H1 (cell line): ENCODE measurements around the gene ANO2. TPM values are rescaled to one million over a fixed set of nuclear protein-coding genes. Genes with fewer than 3 reads are reported as not detected.

Source experiments
- CTCF ChIA-PET: fragments of 300-600 bp; sonication (Branson Sonifier 250); formaldehyde crosslinking; loops from one replicate; lab custom pipeline; 2021; ENCODE audit not compliant: partially characterized antibody; lab: Charles Lee
- POLR2A ChIA-PET: fragments of 300-600 bp; sonication (Branson Sonifier 250); formaldehyde crosslinking; loops from one replicate; lab custom pipeline; 2021; ENCODE audit warnings: inconsistent platforms; ENCODE audit not compliant: partially characterized antibody; lab: Charles Lee
- DNase-seq, 2 experiments: peaks; one replicate each; pipeline versions ENCODE4 v3.0.0 to v3.0.0-alpha.2; 2010 to 2022; ENCODE audit warnings: low spot score in 2 of 2, low read depth in 1 of 2, mixed read lengths in 1 of 2
- FAIRE-seq: peaks from 2 replicates; lab custom pipeline; 2011; peaks lifted over from hg19 to GRCh38; lab: Jason Lieb, UNC
- H2AFZ ChIP-seq: 2 replicates; pipeline ENCODE4 v1.8.1; 2012; ENCODE audit warnings: low read length, inconsistent platforms
- H2AK5ac ChIP-seq: 2 replicates; pipeline ENCODE4 v1.6.1; 2013; ENCODE audit warnings: low read depth, low read length
- H2BK120ac ChIP-seq: replicated peaks from 2 replicates; pipeline ENCODE3; 2013; ENCODE audit warnings: low read depth, low read length, inconsistent platforms
- H2BK12ac ChIP-seq: 2 replicates; pipeline ENCODE4 v1.6.1; 2013; ENCODE audit warnings: low read depth, low read length
- H2BK15ac ChIP-seq: 2 replicates; pipeline ENCODE4 v1.6.1; 2013; ENCODE audit warnings: low read length
- H2BK20ac ChIP-seq: 2 replicates; pipeline ENCODE4 v1.6.1; 2013; ENCODE audit warnings: low read length
- H2BK5ac ChIP-seq: 2 replicates; pipeline ENCODE4 v1.6.1; 2013; ENCODE audit warnings: low read depth, low read length
- H3K14ac ChIP-seq: 2 replicates; pipeline ENCODE4 v1.6.1; 2013; ENCODE audit warnings: inconsistent platforms; ENCODE audit not compliant: insufficient read length
- H3K18ac ChIP-seq: 2 replicates; pipeline ENCODE4 v1.6.1; 2013; ENCODE audit warnings: low read length; ENCODE audit errors: extremely low read depth
- H3K23ac ChIP-seq: 2 replicates; pipeline ENCODE4 v1.6.1; 2013; ENCODE audit warnings: inconsistent platforms; ENCODE audit not compliant: insufficient read length
- H3K23me2 ChIP-seq: 2 replicates; pipeline ENCODE4 v1.6.1; 2013; ENCODE audit warnings: low read depth, low read length
- H3K27ac ChIP-seq: 2 replicates; pipeline ENCODE4 v1.6.1; 2011; ENCODE audit warnings: low read depth, low read length, inconsistent platforms
- H3K27me3 ChIP-seq, 4 experiments: replicated peaks in 1 of 4; 1 replicate in 1 of 4; 2 replicates in 3 of 4; pipeline versions ENCODE4 v1.6.1 to v1.8.1; 2011 to 2013; ENCODE audit warnings: low read length in 3 of 4, mild to moderate bottlenecking in 3 of 4, inconsistent platforms in 2 of 4, mixed read lengths in 2 of 4, moderate library complexity in 1 of 4; ENCODE audit not compliant: control insufficient read depth in 3 of 4, insufficient read depth in 3 of 4; ENCODE audit errors: extremely low read depth in 1 of 4
- H3K36me3 ChIP-seq, 4 experiments: 2 replicates each; pipeline versions ENCODE4 v1.6.1 to v1.8.1; 2011 to 2013; ENCODE audit warnings: mild to moderate bottlenecking in 4 of 4, low read length in 3 of 4, moderate library complexity in 2 of 4, control low read depth in 1 of 4, inconsistent platforms in 1 of 4; ENCODE audit not compliant: insufficient read depth in 4 of 4, control insufficient read depth in 2 of 4
- H3K4ac ChIP-seq: replicated peaks from 2 replicates; pipeline ENCODE3; 2013; ENCODE audit warnings: low read length, low read depth, mixed read lengths, inconsistent platforms; ENCODE audit not compliant: insufficient read length
- H3K4me1 ChIP-seq, 4 experiments: replicated peaks in 1 of 4; 1 replicate in 1 of 4; 2 replicates in 3 of 4; pipeline versions ENCODE4 v1.6.1 to v1.8.1; 2011 to 2013; ENCODE audit warnings: low read length in 3 of 4, inconsistent platforms in 2 of 4, mixed read lengths in 1 of 4; ENCODE audit not compliant: insufficient read depth in 4 of 4, control insufficient read depth in 3 of 4
- H3K4me2 ChIP-seq, 2 experiments: 2 replicates each; pipeline versions ENCODE4 v1.6.1 to v1.8.1; 2011 to 2013; ENCODE audit warnings: low read depth in 2 of 2, low read length in 2 of 2, control low read depth in 1 of 2, inconsistent platforms in 1 of 2, mild to moderate bottlenecking in 1 of 2; ENCODE audit not compliant: insufficient read depth in 1 of 2
- H3K4me3 ChIP-seq, 4 experiments: fragments of 200-600, 300-600 bp in 1 of 4; sonication (generic), shearing (Covaris generic), sonication (Bioruptor Twin) in 1 of 4; 2 replicates each; pipeline versions ENCODE4 v1.5.1 to v1.8.1; 2011 to 2016; ENCODE audit warnings: low read length in 4 of 4, low read depth in 3 of 4, control low read depth in 2 of 4, inconsistent platforms in 2 of 4, mild to moderate bottlenecking in 2 of 4, mixed read lengths in 1 of 4, moderate library complexity in 1 of 4; ENCODE audit not compliant: insufficient read depth in 2 of 4; ENCODE audit errors: extremely low read depth in 1 of 4
- H3K56ac ChIP-seq: replicated peaks from 2 replicates; pipeline ENCODE3; 2013; ENCODE audit warnings: low read depth, mild to moderate bottlenecking, mixed read lengths, low read length, inconsistent platforms; ENCODE audit not compliant: insufficient read length
- H3K79me1 ChIP-seq: 2 replicates; pipeline ENCODE4 v1.6.1; 2013; ENCODE audit warnings: low read depth, low read length, control low read depth
- H3K79me2 ChIP-seq, 2 experiments: 2 replicates each; pipeline versions ENCODE4 v1.6.1 to v1.8.1; 2012 to 2013; ENCODE audit warnings: low read length in 2 of 2, mild to moderate bottlenecking in 2 of 2, inconsistent platforms in 1 of 2; ENCODE audit not compliant: insufficient read depth in 2 of 2, control insufficient read depth in 1 of 2
- H3K9ac ChIP-seq, 4 experiments: replicated peaks in 1 of 4; 1 replicate in 1 of 4; 2 replicates in 3 of 4; pipeline versions ENCODE4 v1.6.1 to v1.8.1; 2011 to 2013; ENCODE audit warnings: low read depth in 3 of 4, low read length in 3 of 4, control low read depth in 2 of 4, mild to moderate bottlenecking in 2 of 4, moderate library complexity in 2 of 4, inconsistent platforms in 1 of 4; ENCODE audit errors: extremely low read depth in 1 of 4
- H3K9me3 ChIP-seq, 2 experiments: 2 replicates each; pipeline versions ENCODE4 v1.6.1 to v1.8.1; 2012 to 2013; ENCODE audit warnings: mild to moderate bottlenecking in 2 of 2, moderate library complexity in 2 of 2, control low read depth in 1 of 2, inconsistent platforms in 1 of 2, low read depth in 1 of 2, low read length in 1 of 2, mixed read lengths in 1 of 2; ENCODE audit not compliant: insufficient read depth in 2 of 2
- H4K20me1 ChIP-seq, 2 experiments: replicated peaks in 1 of 2; 2 replicates each; pipeline versions ENCODE3 to v1.8.1; 2011 to 2013; ENCODE audit warnings: inconsistent platforms in 2 of 2, low read length in 2 of 2, mild to moderate bottlenecking in 1 of 2; ENCODE audit not compliant: insufficient read depth in 2 of 2, control insufficient read depth in 1 of 2
- H4K5ac ChIP-seq: 2 replicates; pipeline ENCODE4 v1.6.1; 2013; ENCODE audit warnings: low read length, low read depth, mixed read lengths, inconsistent platforms; ENCODE audit not compliant: insufficient read length
- H4K8ac ChIP-seq: 2 replicates; pipeline ENCODE4 v1.8.0; 2013; ENCODE audit warnings: mild to moderate bottlenecking, moderate library complexity, low read length, inconsistent platforms; ENCODE audit not compliant: insufficient read depth; ENCODE audit errors: extremely low read depth
- H4K91ac ChIP-seq: replicated peaks from 2 replicates; pipeline ENCODE3; 2013; ENCODE audit warnings: low read length, mixed read lengths, inconsistent platforms; ENCODE audit not compliant: insufficient read length
- BCL11A ChIP-seq, 2 experiments: IDR thresholded peaks; one replicate each; pipeline ENCODE4 v1.6.1; 2011; ENCODE audit warnings: low read depth in 2 of 2, low read length in 2 of 2, mild to moderate bottlenecking in 2 of 2
- BRCA1 ChIP-seq: IDR thresholded peaks from 2 replicates; pipeline ENCODE4 v1.6.1; 2012; ENCODE audit warnings: low read depth, low read length, improper control_type of control experiment
- CHD1 ChIP-seq: IDR thresholded peaks from 2 replicates; pipeline ENCODE4 v1.6.1; 2012; ENCODE audit warnings: low read depth, low read length, improper control_type of control experiment
- CTBP2 ChIP-seq: IDR thresholded peaks from 2 replicates; pipeline ENCODE4 v1.7.0; 2011; ENCODE audit warnings: borderline replicate concordance, mild to moderate bottlenecking, moderate library complexity, mixed read lengths, low read length; ENCODE audit not compliant: insufficient read depth, insufficient read length
- EZH2 ChIP-seq: fragments of 200-600 bp; sonication (generic); IDR thresholded peaks from 2 replicates; pipeline ENCODE4 v1.7.1; 2012; ENCODE audit warnings: low read depth, mild to moderate bottlenecking, moderate library complexity, low read length, inconsistent platforms; ENCODE audit not compliant: severe bottlenecking
- FOSL1 ChIP-seq: IDR thresholded peaks from 2 replicates; pipeline ENCODE4 v1.6.1; 2011; ENCODE audit warnings: mild to moderate bottlenecking, low read depth, low read length, moderate library complexity; ENCODE audit not compliant: insufficient read depth
- HDAC6 ChIP-seq: IDR thresholded peaks from one replicate; pipeline ENCODE4 v1.7.1; 2012; ENCODE audit warnings: low read depth, mild to moderate bottlenecking, inconsistent platforms, low read length, moderate library complexity
- KDM5A ChIP-seq: fragments of 200-600 bp; IDR thresholded peaks from 2 replicates; pipeline ENCODE4 v1.7.1; 2012; ENCODE audit warnings: mild to moderate bottlenecking, low read length, inconsistent platforms, mixed read lengths
- SIX5 ChIP-seq: IDR thresholded peaks from 2 replicates; pipeline ENCODE4 v1.6.1; 2011; ENCODE audit warnings: mild to moderate bottlenecking, low read depth, low read length
- SP2 ChIP-seq: IDR thresholded peaks from 2 replicates; pipeline ENCODE4 v1.6.1; 2012; ENCODE audit warnings: mild to moderate bottlenecking, low read length, inconsistent platforms
- SRF ChIP-seq: IDR thresholded peaks from 2 replicates; pipeline ENCODE4 v1.6.1; 2011; ENCODE audit warnings: mild to moderate bottlenecking, low read depth, low read length, moderate library complexity
- WGBS, 2 experiments: shearing (Covaris generic) in 1 of 2; methylation state at CpG; one replicate each; pipeline versions ENCODE4 v1.1.6 to v1.1.7; 2013 to 2015; ENCODE audit warnings: low lambda C conversion rate in 2 of 2, mixed read lengths in 2 of 2, inconsistent platforms in 1 of 2, low coverage in 1 of 2, missing lambda C conversion rate in 1 of 2; ENCODE audit not compliant: insufficient replicate concordance in 2 of 2, insufficient coverage in 1 of 2, insufficient read length in 1 of 2; ENCODE audit errors: extremely low coverage in 1 of 2, missing lambda C conversion rate in 1 of 2; 5-methylcytosine and 5-hydroxymethylcytosine counted together
- polyA plus RNA-seq, 7 experiments: library from polyadenylated mRNA; depleted of rRNA in 3 of 7; stranded (reverse) in 5 of 7; unstranded in 2 of 7; fragments of >200 nt in 5 of 7; fragments of 200-250 nt in 2 of 7; gene quantifications; 1 replicate in 5 of 7; 2 replicates in 1 of 7; 4 replicates in 1 of 7; pipeline versions ENCODE4 v1.2.1 to v1.2.3, GENCODE V29; 2011 to 2013; ENCODE audit warnings: missing spikeins in 2 of 7, mixed read lengths in 2 of 7
- total RNA-seq: library from RNA; stranded (reverse); fragmentation: NEBNext Ultra II Directional; extraction: Animal tissue kit (Norgen Biotek cat#: 25700); gene quantifications from 2 replicates; pipeline ENCODE4 v1.2.1, GENCODE V29; 2021

ANO2 gene
- total and polyA plus RNA-seq, 2 of the 8 experiments (the other 6 are each of a cell fraction or from before 2014, with no cell fraction given) = 1.9 to 5.5 TPM

DNA sequence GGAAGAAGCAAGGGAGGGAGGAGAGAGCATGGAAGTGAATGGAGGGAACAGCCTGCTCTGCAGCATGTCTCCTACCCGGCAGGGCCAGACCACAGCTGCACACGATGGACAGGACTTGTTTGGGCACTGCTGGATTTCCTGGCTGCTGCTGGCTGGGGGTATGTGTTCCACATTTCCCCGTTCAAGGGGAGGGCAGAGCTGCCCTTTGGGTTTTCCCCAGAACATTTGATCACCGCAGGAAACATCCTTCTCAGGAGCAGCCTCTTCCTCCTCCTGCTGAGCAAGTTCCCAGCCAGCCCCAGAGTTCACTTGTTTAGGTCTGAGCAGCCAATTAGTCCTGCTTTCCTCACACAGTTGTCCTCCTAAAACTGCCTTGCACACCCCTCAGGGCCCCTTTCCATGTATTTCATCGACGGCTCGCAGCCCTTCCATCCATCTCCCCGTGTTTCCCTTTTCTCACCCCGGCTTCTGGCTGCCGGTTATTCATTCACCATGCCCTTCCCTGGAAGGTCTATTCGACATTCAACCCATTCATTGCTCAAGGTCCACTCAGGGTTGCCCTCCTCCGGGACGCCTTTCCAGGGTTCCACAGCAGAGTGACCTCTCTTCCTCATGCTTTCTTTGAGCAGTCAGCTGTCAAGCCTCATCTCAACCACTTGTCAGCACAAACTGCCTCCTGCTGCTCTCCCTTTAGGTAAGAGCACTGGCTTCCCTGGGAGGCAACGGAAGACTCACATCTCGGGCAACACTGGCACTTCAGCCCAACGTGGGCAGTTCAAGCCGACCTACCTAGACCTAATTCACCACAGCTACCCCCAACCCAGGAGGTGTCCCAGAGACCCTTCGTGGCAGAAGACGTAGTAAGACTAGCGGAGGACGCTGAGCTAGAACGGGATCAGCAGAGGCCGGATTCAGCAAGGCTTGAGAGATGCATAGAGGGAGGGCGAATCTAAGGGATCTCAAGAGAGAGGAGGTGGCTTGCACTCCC lies 20.1 kb upstream of the ANO2 start:
- Histone ChIP-seq H3K4me3 (no peak overlapping the region), H4K8ac (no peak overlapping the region; the same call in 1 of the 2 replicates), H2BK20ac (peak overlapping the region; percentile 90; the same call in 1 of the 2 replicates), H3K79me2 (no peaks in the 10 kb centered on the region), H3K36me3 (no peaks in the 10 kb centered on the region), H3K79me1 (no peaks in the 10 kb centered on the region), H3K27me3 (0 out of 7 replicates have a peak, but pooled peaks cover 0 to 3% (median 0%) of the 10 kb centered on the region in 4 experiments), H3K4me2 (peak overlapping the region; percentile 30 to 58; a peak in 3 of 4 replicates), H3K4me1 (peaks cover 5 to 15% (median 13%) of the 10 kb centered on the region in 4 experiments; a peak in 6 of 7 replicates), H4K91ac (peak overlapping the region; percentile 69), H3K4ac (peak overlapping the region; percentile 86), H3K9me3 (no peaks in the 10 kb centered on the region), H3K23ac (no peak overlapping the region), H3K18ac (peak overlapping the region; percentile 48; the same call in 1 of the 2 replicates), H3K23me2 (no peaks in the 10 kb centered on the region), H3K27ac (no peak overlapping the region), H2BK120ac (peak overlapping the region; percentile 57), H4K20me1 (peaks cover 0 to 4% of the 10 kb centered on the region in 2 experiments), H2AK5ac (peak overlapping the region; percentile 42; the same call in 1 of the 2 replicates), H4K5ac (no peak overlapping the region), H3K56ac (no peak overlapping the region), H2BK12ac (peak overlapping the region; percentile 93; the same call in 1 of the 2 replicates), H2AFZ (no peak overlapping the region), H3K14ac (no peak overlapping the region), H2BK5ac (peak overlapping the region; percentile 76), H3K9ac (no peak overlapping the region), H2BK15ac (no peak overlapping the region; the same call in 1 of the 2 replicates)
- WGBS, 2 experiments = 60% methylated on average over 24 of the region's 24 CpGs; no CpG with 5 or more reads in 1 of the 2 experiments
- ChIA-PET POLR2A (interaction anchor here (0.9 kb wide), 1 partner anchor 21 kb away, joined by 3 read pairs; the partner anchor contains the start of gene ANO2), CTCF (interaction anchor here (1.1 to 5.1 kb wide), 17 partner anchors 9 to 80 kb away, joined by 3 to 45 read pairs (median 5); no protein-coding TSS in a partner anchor)
- FAIRE-seq (no peak), DNase-seq (peak in 1 of 2 experiments; percentile 60)
- TF ChIP-seq BRCA1 = no peak
- no peak for TF ChIP-seq FOSL1
- TF ChIP-seq CTBP2 = peak; percentile 59
- no peak for TF ChIP-seq KDM5A
- no peak for TF ChIP-seq SIX5
- TF ChIP-seq EZH2 = no peak
- no peak for TF ChIP-seq SRF
- no peak for TF ChIP-seq SP2
- no peak for TF ChIP-seq BCL11A (IDR thresholded peaks at IDR 0.05; ENCODE audit: low read depth in 2 of 2, low read length in 2 of 2)
- TF ChIP-seq CHD1 = no peak
- TF ChIP-seq HDAC6 = no peak
